H1 (cell line): ENCODE measurements around the gene KRTAP1-3. TPM values are rescaled to one million over a fixed set of nuclear protein-coding genes. Genes with fewer than 3 reads are reported as not detected.

ENCODE experiments used
- CTCF ChIA-PET: fragments of 300-600 bp; sonication (Branson Sonifier 250); formaldehyde crosslinking; loops from one replicate; lab custom pipeline; 2021; ENCODE audit not compliant: partially characterized antibody; lab: Charles Lee
- POLR2A ChIA-PET: fragments of 300-600 bp; sonication (Branson Sonifier 250); formaldehyde crosslinking; loops from one replicate; lab custom pipeline; 2021; ENCODE audit warnings: inconsistent platforms; ENCODE audit not compliant: partially characterized antibody; lab: Charles Lee
- DNase-seq, 2 experiments: peaks; one replicate each; pipeline versions ENCODE4 v3.0.0 to v3.0.0-alpha.2; 2010 to 2022; ENCODE audit warnings: low spot score in 2 of 2, low read depth in 1 of 2, mixed read lengths in 1 of 2
- FAIRE-seq: peaks from 2 replicates; lab custom pipeline; 2011; peaks lifted over from hg19 to GRCh38; lab: Jason Lieb, UNC
- H2AFZ ChIP-seq: 2 replicates; pipeline ENCODE4 v1.8.1; 2012; ENCODE audit warnings: low read length, inconsistent platforms
- H2AK5ac ChIP-seq: 2 replicates; pipeline ENCODE4 v1.6.1; 2013; ENCODE audit warnings: low read depth, low read length
- H2BK120ac ChIP-seq: replicated peaks from 2 replicates; pipeline ENCODE3; 2013; ENCODE audit warnings: low read depth, low read length, inconsistent platforms
- H2BK12ac ChIP-seq: 2 replicates; pipeline ENCODE4 v1.6.1; 2013; ENCODE audit warnings: low read depth, low read length
- H2BK15ac ChIP-seq: 2 replicates; pipeline ENCODE4 v1.6.1; 2013; ENCODE audit warnings: low read length
- H2BK20ac ChIP-seq: 2 replicates; pipeline ENCODE4 v1.6.1; 2013; ENCODE audit warnings: low read length
- H2BK5ac ChIP-seq: 2 replicates; pipeline ENCODE4 v1.6.1; 2013; ENCODE audit warnings: low read depth, low read length
- H3K14ac ChIP-seq: 2 replicates; pipeline ENCODE4 v1.6.1; 2013; ENCODE audit warnings: inconsistent platforms; ENCODE audit not compliant: insufficient read length
- H3K18ac ChIP-seq: 2 replicates; pipeline ENCODE4 v1.6.1; 2013; ENCODE audit warnings: low read length; ENCODE audit errors: extremely low read depth
- H3K23ac ChIP-seq: 2 replicates; pipeline ENCODE4 v1.6.1; 2013; ENCODE audit warnings: inconsistent platforms; ENCODE audit not compliant: insufficient read length
- H3K23me2 ChIP-seq: 2 replicates; pipeline ENCODE4 v1.6.1; 2013; ENCODE audit warnings: low read depth, low read length
- H3K27ac ChIP-seq: 2 replicates; pipeline ENCODE4 v1.6.1; 2011; ENCODE audit warnings: low read depth, low read length, inconsistent platforms
- H3K27me3 ChIP-seq, 4 experiments: replicated peaks in 1 of 4; 1 replicate in 1 of 4; 2 replicates in 3 of 4; pipeline versions ENCODE4 v1.6.1 to v1.8.1; 2011 to 2013; ENCODE audit warnings: low read length in 3 of 4, mild to moderate bottlenecking in 3 of 4, inconsistent platforms in 2 of 4, mixed read lengths in 2 of 4, moderate library complexity in 1 of 4; ENCODE audit not compliant: control insufficient read depth in 3 of 4, insufficient read depth in 3 of 4; ENCODE audit errors: extremely low read depth in 1 of 4
- H3K36me3 ChIP-seq, 4 experiments: 2 replicates each; pipeline versions ENCODE4 v1.6.1 to v1.8.1; 2011 to 2013; ENCODE audit warnings: mild to moderate bottlenecking in 4 of 4, low read length in 3 of 4, moderate library complexity in 2 of 4, control low read depth in 1 of 4, inconsistent platforms in 1 of 4; ENCODE audit not compliant: insufficient read depth in 4 of 4, control insufficient read depth in 2 of 4
- H3K4ac ChIP-seq: replicated peaks from 2 replicates; pipeline ENCODE3; 2013; ENCODE audit warnings: low read length, low read depth, mixed read lengths, inconsistent platforms; ENCODE audit not compliant: insufficient read length
- H3K4me1 ChIP-seq, 4 experiments: replicated peaks in 1 of 4; 1 replicate in 1 of 4; 2 replicates in 3 of 4; pipeline versions ENCODE4 v1.6.1 to v1.8.1; 2011 to 2013; ENCODE audit warnings: low read length in 3 of 4, inconsistent platforms in 2 of 4, mixed read lengths in 1 of 4; ENCODE audit not compliant: insufficient read depth in 4 of 4, control insufficient read depth in 3 of 4
- H3K4me2 ChIP-seq, 2 experiments: 2 replicates each; pipeline versions ENCODE4 v1.6.1 to v1.8.1; 2011 to 2013; ENCODE audit warnings: low read depth in 2 of 2, low read length in 2 of 2, control low read depth in 1 of 2, inconsistent platforms in 1 of 2, mild to moderate bottlenecking in 1 of 2; ENCODE audit not compliant: insufficient read depth in 1 of 2
- H3K4me3 ChIP-seq, 4 experiments: fragments of 200-600, 300-600 bp in 1 of 4; sonication (generic), shearing (Covaris generic), sonication (Bioruptor Twin) in 1 of 4; 2 replicates each; pipeline versions ENCODE4 v1.5.1 to v1.8.1; 2011 to 2016; ENCODE audit warnings: low read length in 4 of 4, low read depth in 3 of 4, control low read depth in 2 of 4, inconsistent platforms in 2 of 4, mild to moderate bottlenecking in 2 of 4, mixed read lengths in 1 of 4, moderate library complexity in 1 of 4; ENCODE audit not compliant: insufficient read depth in 2 of 4; ENCODE audit errors: extremely low read depth in 1 of 4
- H3K56ac ChIP-seq: replicated peaks from 2 replicates; pipeline ENCODE3; 2013; ENCODE audit warnings: low read depth, mild to moderate bottlenecking, mixed read lengths, low read length, inconsistent platforms; ENCODE audit not compliant: insufficient read length
- H3K79me1 ChIP-seq: 2 replicates; pipeline ENCODE4 v1.6.1; 2013; ENCODE audit warnings: low read depth, low read length, control low read depth
- H3K79me2 ChIP-seq, 2 experiments: 2 replicates each; pipeline versions ENCODE4 v1.6.1 to v1.8.1; 2012 to 2013; ENCODE audit warnings: low read length in 2 of 2, mild to moderate bottlenecking in 2 of 2, inconsistent platforms in 1 of 2; ENCODE audit not compliant: insufficient read depth in 2 of 2, control insufficient read depth in 1 of 2
- H3K9ac ChIP-seq, 4 experiments: replicated peaks in 1 of 4; 1 replicate in 1 of 4; 2 replicates in 3 of 4; pipeline versions ENCODE4 v1.6.1 to v1.8.1; 2011 to 2013; ENCODE audit warnings: low read depth in 3 of 4, low read length in 3 of 4, control low read depth in 2 of 4, mild to moderate bottlenecking in 2 of 4, moderate library complexity in 2 of 4, inconsistent platforms in 1 of 4; ENCODE audit errors: extremely low read depth in 1 of 4
- H3K9me3 ChIP-seq, 2 experiments: 2 replicates each; pipeline versions ENCODE4 v1.6.1 to v1.8.1; 2012 to 2013; ENCODE audit warnings: mild to moderate bottlenecking in 2 of 2, moderate library complexity in 2 of 2, control low read depth in 1 of 2, inconsistent platforms in 1 of 2, low read depth in 1 of 2, low read length in 1 of 2, mixed read lengths in 1 of 2; ENCODE audit not compliant: insufficient read depth in 2 of 2
- H4K20me1 ChIP-seq, 2 experiments: replicated peaks in 1 of 2; 2 replicates each; pipeline versions ENCODE3 to v1.8.1; 2011 to 2013; ENCODE audit warnings: inconsistent platforms in 2 of 2, low read length in 2 of 2, mild to moderate bottlenecking in 1 of 2; ENCODE audit not compliant: insufficient read depth in 2 of 2, control insufficient read depth in 1 of 2
- H4K5ac ChIP-seq: 2 replicates; pipeline ENCODE4 v1.6.1; 2013; ENCODE audit warnings: low read length, low read depth, mixed read lengths, inconsistent platforms; ENCODE audit not compliant: insufficient read length
- H4K8ac ChIP-seq: 2 replicates; pipeline ENCODE4 v1.8.0; 2013; ENCODE audit warnings: mild to moderate bottlenecking, moderate library complexity, low read length, inconsistent platforms; ENCODE audit not compliant: insufficient read depth; ENCODE audit errors: extremely low read depth
- H4K91ac ChIP-seq: replicated peaks from 2 replicates; pipeline ENCODE3; 2013; ENCODE audit warnings: low read length, mixed read lengths, inconsistent platforms; ENCODE audit not compliant: insufficient read length
- ASH2L ChIP-seq: fragments of 200-600, 300-600 bp; sonication (generic); IDR thresholded peaks from one replicate; pipeline ENCODE4 v1.7.1; 2017; ENCODE audit warnings: low read length
- CHD1 ChIP-seq: IDR thresholded peaks from 2 replicates; pipeline ENCODE4 v1.6.1; 2012; ENCODE audit warnings: low read depth, low read length, improper control_type of control experiment
- EZH2 ChIP-seq: fragments of 200-600 bp; sonication (generic); IDR thresholded peaks from 2 replicates; pipeline ENCODE4 v1.7.1; 2012; ENCODE audit warnings: low read depth, mild to moderate bottlenecking, moderate library complexity, low read length, inconsistent platforms; ENCODE audit not compliant: severe bottlenecking
- FOSL1 ChIP-seq: IDR thresholded peaks from 2 replicates; pipeline ENCODE4 v1.6.1; 2011; ENCODE audit warnings: mild to moderate bottlenecking, low read depth, low read length, moderate library complexity; ENCODE audit not compliant: insufficient read depth
- GABPA ChIP-seq: IDR thresholded peaks from 2 replicates; pipeline ENCODE4 v1.6.1; 2011; ENCODE audit warnings: mild to moderate bottlenecking, low read length, moderate library complexity, borderline replicate concordance; ENCODE audit not compliant: insufficient read depth
- HDAC2 ChIP-seq, 2 experiments: fragments of 300-600 bp in 1 of 2; sonication (generic) in 1 of 2; IDR thresholded peaks; 2 replicates each; pipeline ENCODE4 v1.6.1; 2011 to 2012; ENCODE audit warnings: low read depth in 2 of 2, low read length in 2 of 2, mild to moderate bottlenecking in 2 of 2, moderate library complexity in 2 of 2, borderline replicate concordance in 1 of 2, inconsistent platforms in 1 of 2
- HDAC6 ChIP-seq: IDR thresholded peaks from one replicate; pipeline ENCODE4 v1.7.1; 2012; ENCODE audit warnings: low read depth, mild to moderate bottlenecking, inconsistent platforms, low read length, moderate library complexity
- NRF1 ChIP-seq: IDR thresholded peaks from 2 replicates; pipeline ENCODE4 v1.6.1; 2011; ENCODE audit warnings: mild to moderate bottlenecking, low read depth, low read length, improper control_type of control experiment
- POLR2A ChIP-seq, 2 experiments: IDR thresholded peaks; 1 replicate in 1 of 2; 2 replicates in 1 of 2; pipeline ENCODE4 v1.6.1; 2011; ENCODE audit warnings: low read depth in 2 of 2, low read length in 2 of 2, mild to moderate bottlenecking in 2 of 2; ENCODE audit errors: control extremely low read depth in 1 of 2
- SIN3A ChIP-seq, 2 experiments: IDR thresholded peaks in 1 of 2; conservative IDR thresholded peaks in 1 of 2; 2 replicates each; pipeline ENCODE4 v1.6.1; 2011 to 2012; ENCODE audit warnings: low read length in 2 of 2, improper control_type of control experiment in 1 of 2, low read depth in 1 of 2, mild to moderate bottlenecking in 1 of 2
- SP1 ChIP-seq: IDR thresholded peaks from 2 replicates; pipeline ENCODE4 v1.6.1; 2011; ENCODE audit warnings: low read depth, low read length
- SP4 ChIP-seq: IDR thresholded peaks from 2 replicates; pipeline ENCODE4 v1.6.1; 2012; ENCODE audit warnings: low read length, inconsistent platforms
- YY1 ChIP-seq: IDR thresholded peaks from 2 replicates; pipeline ENCODE4 v1.6.1; 2011; ENCODE audit warnings: low read depth, mild to moderate bottlenecking, low read length
- ZNF274 ChIP-seq: IDR thresholded peaks from 2 replicates; pipeline ENCODE4 v1.7.0; 2012; ENCODE audit warnings: low read length, borderline replicate concordance; ENCODE audit errors: extremely low read depth
- WGBS, 2 experiments: shearing (Covaris generic) in 1 of 2; methylation state at CpG; one replicate each; pipeline versions ENCODE4 v1.1.6 to v1.1.7; 2013 to 2015; ENCODE audit warnings: low lambda C conversion rate in 2 of 2, mixed read lengths in 2 of 2, inconsistent platforms in 1 of 2, low coverage in 1 of 2, missing lambda C conversion rate in 1 of 2; ENCODE audit not compliant: insufficient replicate concordance in 2 of 2, insufficient coverage in 1 of 2, insufficient read length in 1 of 2; ENCODE audit errors: extremely low coverage in 1 of 2, missing lambda C conversion rate in 1 of 2; 5-methylcytosine and 5-hydroxymethylcytosine counted together
- polyA plus RNA-seq, 7 experiments: library from polyadenylated mRNA; depleted of rRNA in 3 of 7; stranded (reverse) in 5 of 7; unstranded in 2 of 7; fragments of >200 nt in 5 of 7; fragments of 200-250 nt in 2 of 7; gene quantifications; 1 replicate in 5 of 7; 2 replicates in 1 of 7; 4 replicates in 1 of 7; pipeline versions ENCODE4 v1.2.1 to v1.2.3, GENCODE V29; 2011 to 2013; ENCODE audit warnings: missing spikeins in 2 of 7, mixed read lengths in 2 of 7
- total RNA-seq: library from RNA; stranded (reverse); fragmentation: NEBNext Ultra II Directional; extraction: Animal tissue kit (Norgen Biotek cat#: 25700); gene quantifications from 2 replicates; pipeline ENCODE4 v1.2.1, GENCODE V29; 2021

KRTAP1-3 gene
- total and polyA plus RNA-seq, 2 of the 8 experiments (the other 6 are each of a cell fraction or from before 2014, with no cell fraction given): not detected

DNA sequence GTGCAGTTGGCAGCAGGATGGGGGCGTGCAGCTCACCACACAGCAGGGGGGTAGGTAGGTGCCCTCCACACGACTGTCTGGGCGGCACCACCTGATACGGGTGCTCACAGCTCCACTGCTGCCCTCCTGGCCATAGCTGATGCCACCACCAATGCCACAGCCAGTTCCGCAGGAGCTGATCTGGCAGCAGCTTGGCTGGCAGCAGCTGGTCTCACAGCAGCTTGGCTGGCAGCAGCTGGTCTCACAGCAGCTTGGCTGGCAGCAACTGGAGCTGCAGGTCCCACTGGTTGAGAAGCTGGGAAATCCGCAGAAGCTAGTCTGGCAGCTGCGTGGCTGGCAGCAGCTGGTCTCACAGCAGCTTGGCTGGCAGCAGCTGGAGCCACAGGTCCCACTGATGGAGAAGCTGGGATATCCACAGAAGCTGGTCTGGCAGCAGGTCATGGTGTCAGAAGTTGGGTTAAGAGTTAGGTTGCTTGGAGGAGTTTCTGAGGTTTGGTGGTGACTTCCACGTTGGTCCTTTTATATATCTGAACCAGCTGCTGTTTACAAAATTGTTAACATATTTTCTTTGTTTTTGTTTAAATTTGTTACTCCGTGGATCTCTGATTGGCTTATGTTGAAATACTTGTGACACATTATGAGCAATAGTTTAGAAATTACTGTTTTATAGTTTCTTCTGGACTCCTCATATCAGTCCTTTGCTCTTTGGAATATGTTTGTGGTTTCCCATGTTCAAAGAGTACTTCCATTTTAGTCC lies 7.8 kb downstream of the KRTAP1-3 start, which contains the start of gene KRTAP1-5:
KRTAP1-5 (minus strand) TSS at position 494 of the 757 bp plus-strand sequence; CDS start at position 441, 53 bp downstream.
- no peak within 1 kb of the TSS for H3K9ac ChIP-seq
- no peaks in the 10 kb centered on the region for H3K23me2 ChIP-seq
- no peak within 1 kb of the TSS for H2BK15ac ChIP-seq
- no peak within 1 kb of the TSS for H3K56ac ChIP-seq
- H2BK120ac ChIP-seq: no peak within 1 kb of the TSS
- no peaks in the 10 kb centered on the region for H3K79me2 ChIP-seq
- no peak within 1 kb of the TSS for H2BK5ac ChIP-seq
- no peak within 1 kb of the TSS for H3K4me2 ChIP-seq
- H3K23ac ChIP-seq: no peak within 1 kb of the TSS
- H3K27ac ChIP-seq: no peak within 1 kb of the TSS
- H3K9me3 ChIP-seq: no peaks in the 10 kb centered on the region
- H3K4me1 ChIP-seq: no peaks in the 10 kb centered on the region; a peak in 1 of 7 replicates
- H4K20me1 ChIP-seq: no peaks in the 10 kb centered on the region
- H2BK12ac ChIP-seq: no peak within 1 kb of the TSS
- H3K36me3 ChIP-seq: no peaks in the 10 kb centered on the region
- no peak within 1 kb of the TSS for H4K91ac ChIP-seq
- no peak within 1 kb of the TSS for H3K4ac ChIP-seq
- H4K5ac ChIP-seq: no peak within 1 kb of the TSS
- no peak within 1 kb of the TSS for H2AFZ ChIP-seq
- ChIA-PET CTCF (no interaction called here), POLR2A (no interaction called here)
- no peak for FAIRE-seq
- no peak within 1 kb of the TSS for H2AK5ac ChIP-seq
- H2BK20ac ChIP-seq: no peak within 1 kb of the TSS
- no peaks in the 10 kb centered on the region for H3K79me1 ChIP-seq
- no peak within 1 kb of the TSS for H3K4me3 ChIP-seq
- no peaks in the 10 kb centered on the region for H3K27me3 ChIP-seq
- TF ChIP-seq NRF1 (no peak), GABPA (no peak), HDAC2 (IDR thresholded peaks at IDR 0.05; ENCODE audit: borderline replicate concordance in 1 of 2, low read depth in 2 of 2, low read length in 2 of 2) (no peak), HDAC6 (no peak), SP1 (no peak), POLR2A (IDR thresholded peaks at IDR 0.05; ENCODE audit: control extremely low read depth in 1 of 2, low read depth in 2 of 2, low read length in 2 of 2) (no peak), ZNF274 (no peak), EZH2 (no peak), SP4 (no peak), YY1 (no peak), FOSL1 (no peak), SIN3A (conservative IDR thresholded peaks at IDR 0.05 in 1 of 2, IDR thresholded peaks at IDR 0.05 in 1 of 2; ENCODE audit: low read depth in 1 of 2, low read length in 2 of 2) (no peak), ASH2L (no peak), CHD1 (no peak)
- H3K18ac ChIP-seq: no peak within 1 kb of the TSS
- DNase-seq: no peak
- 86% methylated on average over 8 of the region's 9 CpGs; no CpG with 5 or more reads in 1 of the 2 experiments for WGBS, 2 experiments
- no peak within 1 kb of the TSS for H3K14ac ChIP-seq
- no peak within 1 kb of the TSS for H4K8ac ChIP-seq
